ENCODE data around the gene ATG12.
A peak's percentile ranks its signal among the peaks of the same experiment; 100 is the strongest.

ATG12 gene

DNA sequence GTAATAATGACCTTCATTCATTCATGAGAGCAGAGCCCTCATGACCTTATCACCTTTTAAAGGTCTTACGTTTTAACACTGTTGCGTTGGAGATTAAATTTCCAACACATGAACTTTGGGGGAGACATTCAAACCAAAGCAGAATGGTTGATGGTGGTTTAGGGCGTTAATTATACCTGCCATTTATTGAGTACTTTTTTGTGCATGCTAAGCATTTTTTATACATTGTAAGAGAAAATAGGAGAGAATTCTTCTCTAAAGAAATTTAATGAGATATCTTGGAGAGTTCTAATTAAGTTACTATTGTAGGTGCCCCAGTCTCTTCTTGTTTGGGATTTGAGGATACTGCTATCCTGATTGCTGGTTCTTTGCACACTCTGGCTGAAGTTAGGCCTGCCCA, 12.8 kb upstream of the ATG12 start:
- Mint-ChIP-seq H3K27me3 (no peaks in the 10 kb centered on the region), H3K4me3 (no peak overlapping the region), H3K36me3 (peaks cover 13% of the 10 kb centered on the region), H3K9me3 (peaks cover 11% of the 10 kb centered on the region), H3K27ac (no peak overlapping the region), H3K4me1 (peaks cover 3% of the 10 kb centered on the region)
- no peak for DNase-seq
- CTCF ChIA-PET: no interaction called here

DNA sequence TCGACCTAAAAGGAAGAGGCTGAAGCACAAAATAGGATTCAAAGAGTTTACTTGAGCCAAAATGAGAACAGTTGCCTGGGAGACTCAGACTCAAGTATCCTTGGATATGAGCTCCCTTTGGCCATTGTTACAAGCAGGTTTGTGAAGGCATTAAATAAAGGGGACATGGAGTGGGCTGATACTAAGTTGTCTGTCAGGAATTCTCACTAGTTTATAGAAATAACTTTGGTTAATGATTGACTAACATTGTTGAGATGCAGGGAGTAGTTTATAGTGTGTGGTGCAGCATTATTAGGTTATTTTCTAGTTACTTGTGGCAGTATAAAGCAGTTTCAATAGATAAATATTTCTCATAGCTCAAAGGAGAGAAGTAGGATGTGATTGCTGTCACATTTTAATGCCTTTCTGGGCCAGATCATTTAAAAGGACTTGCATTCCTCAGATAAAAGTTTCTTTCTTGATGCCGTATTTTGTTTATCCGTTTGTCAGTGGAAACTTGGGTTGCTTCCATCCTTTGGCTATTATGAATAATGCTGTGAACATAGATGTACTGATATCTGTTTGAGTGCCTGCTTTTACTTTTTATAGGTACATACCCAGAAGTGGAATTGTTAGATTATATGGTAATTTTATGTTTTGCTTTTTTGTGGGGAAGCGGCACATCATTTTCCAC, 9.5 kb upstream of the ATG12 start:
- H3K4me1 Mint-ChIP-seq: no peaks in the 10 kb centered on the region
- no peak overlapping the region for H3K4me3 Mint-ChIP-seq
- peaks cover 11% of the 10 kb centered on the region for H3K9me3 Mint-ChIP-seq
- peaks cover 10% of the 10 kb centered on the region for H3K36me3 Mint-ChIP-seq
- CTCF ChIA-PET: no interaction called here
- no peak for DNase-seq
- no peak overlapping the region for H3K27ac Mint-ChIP-seq
- no peaks in the 10 kb centered on the region for H3K27me3 Mint-ChIP-seq

DNA sequence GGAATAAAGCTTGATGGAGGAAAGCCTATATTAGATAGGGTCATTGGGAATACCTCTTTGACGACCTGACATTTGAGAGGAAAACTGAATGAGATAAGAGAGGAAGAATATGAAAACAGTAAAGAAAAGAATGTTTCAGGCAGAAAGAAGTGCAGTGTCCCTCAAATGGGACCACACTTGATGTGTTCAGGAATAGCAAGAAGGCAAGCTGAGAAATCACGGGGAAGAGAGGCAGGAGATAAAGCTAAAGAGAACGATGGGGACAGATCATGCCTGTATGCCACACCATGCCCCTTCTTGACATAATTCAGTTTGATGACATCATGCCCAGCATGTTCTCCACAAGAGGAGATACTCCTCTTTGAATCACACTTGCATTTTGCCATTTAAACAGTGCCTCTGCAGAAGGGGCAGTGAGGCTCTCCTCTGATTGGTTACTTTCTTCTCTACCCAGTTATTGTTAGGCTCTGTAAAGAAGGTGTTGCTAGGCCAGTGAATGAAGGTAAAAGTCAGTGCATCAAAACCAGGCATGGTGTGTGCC, 8.0 kb upstream of the ATG12 start:
- Mint-ChIP-seq H3K27ac (no peak overlapping the region), H3K4me1 (peaks cover 9% of the 10 kb centered on the region), H3K4me3 (no peak overlapping the region), H3K36me3 (peaks cover 12% of the 10 kb centered on the region), H3K27me3 (no peaks in the 10 kb centered on the region), H3K9me3 (peaks cover 11% of the 10 kb centered on the region)
- no peak for DNase-seq
- CTCF ChIA-PET: no interaction called here

DNA sequence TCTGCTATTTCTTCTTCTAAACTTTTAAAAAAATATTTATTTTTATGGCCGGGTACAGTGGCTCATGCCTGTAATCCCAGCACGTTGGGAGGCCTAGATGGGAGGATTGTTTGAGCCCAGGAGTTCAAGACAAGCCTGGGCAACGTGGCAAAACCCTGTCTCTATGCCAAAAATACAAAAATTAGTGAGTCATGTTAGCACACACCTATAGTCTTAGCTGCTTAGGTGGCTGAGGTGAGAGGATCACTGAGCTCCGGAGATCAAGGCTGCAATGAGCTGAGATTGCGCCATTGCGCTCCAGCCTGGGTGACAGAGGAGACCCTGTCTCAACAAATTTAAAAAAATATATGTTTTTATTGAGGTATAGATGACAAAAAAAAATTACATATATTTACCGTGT, 5.9 kb upstream of the ATG12 start:
- Mint-ChIP-seq H3K27me3 (no peaks in the 10 kb centered on the region), H3K4me3 (no peak overlapping the region), H3K36me3 (peaks cover 6% of the 10 kb centered on the region), H3K27ac (no peak overlapping the region), H3K4me1 (peaks cover 27% of the 10 kb centered on the region), H3K9me3 (no peaks in the 10 kb centered on the region)
- CTCF ChIA-PET: no interaction called here
- DNase-seq: no peak

DNA sequence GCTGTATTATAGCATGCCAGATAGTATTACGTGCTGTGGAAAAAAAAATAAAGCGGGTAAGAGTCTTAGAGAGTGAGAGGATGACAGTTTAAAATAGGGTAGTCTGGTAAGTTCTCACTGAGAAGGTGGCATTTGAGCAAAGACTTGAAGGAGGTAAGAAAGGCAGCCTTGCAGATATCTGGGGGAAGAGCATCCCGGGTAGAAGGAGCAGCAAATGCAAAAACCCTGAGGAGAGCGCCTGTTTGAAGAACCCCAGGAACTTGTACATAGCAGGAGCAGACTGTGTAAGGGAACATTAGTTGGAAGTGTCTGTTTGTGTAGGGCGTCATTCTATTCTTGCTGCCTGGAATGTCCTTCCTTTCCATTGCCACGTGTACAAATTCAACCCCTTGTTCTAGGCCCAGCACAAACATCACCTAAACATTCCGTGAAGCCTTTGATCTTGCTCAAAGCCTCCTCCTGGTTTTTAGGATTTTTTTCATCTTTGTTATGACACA, 3.0 kb upstream of the ATG12 start:
- H3K4me1 Mint-ChIP-seq: peaks cover 41% of the 10 kb centered on the region
- H3K27ac Mint-ChIP-seq: no peak overlapping the region
- H3K27me3 Mint-ChIP-seq: no peaks in the 10 kb centered on the region
- CTCF ChIA-PET: interaction anchor here (0.9 to 2.0 kb wide), 3 partner anchors 209 to 535 kb away, joined by 3 to 9 read pairs (median 4); no protein-coding TSS in a partner anchor
- no peak for DNase-seq
- no peak overlapping the region for H3K4me3 Mint-ChIP-seq
- H3K9me3 Mint-ChIP-seq: no peaks in the 10 kb centered on the region
- peaks cover 9% of the 10 kb centered on the region for H3K36me3 Mint-ChIP-seq

DNA sequence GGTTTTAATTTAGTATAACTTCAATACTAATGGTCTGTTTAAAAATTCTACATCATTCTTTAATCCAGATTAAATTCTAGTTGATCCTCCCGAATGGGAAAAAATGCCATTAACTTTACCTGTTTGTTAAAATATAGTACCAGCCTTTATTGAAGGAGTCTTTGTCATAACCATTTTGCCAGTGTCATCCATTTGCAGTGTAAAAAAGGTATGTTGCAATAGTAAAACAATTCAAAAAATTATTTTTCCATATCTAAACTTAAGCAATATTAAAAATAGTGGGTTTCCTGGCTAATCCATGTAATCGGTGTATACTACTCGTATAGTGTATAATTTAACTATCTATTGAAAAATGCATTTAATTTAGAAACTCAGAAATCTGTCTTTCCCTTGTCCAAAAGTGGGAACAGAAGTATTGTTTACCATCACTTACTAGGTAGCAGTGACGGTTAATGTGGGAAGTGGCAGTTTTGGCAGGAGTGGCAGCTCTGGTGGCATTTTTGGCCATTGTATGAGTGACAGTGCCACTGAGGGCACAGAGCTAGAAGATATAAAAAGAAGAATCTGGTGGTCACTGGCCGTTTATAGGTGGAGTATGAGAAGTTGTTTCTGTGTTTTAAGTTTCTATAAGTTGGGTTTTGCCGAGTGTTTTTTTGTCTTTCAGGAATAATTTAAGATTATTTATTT, 2.2 kb upstream of the ATG12 start:
- Mint-ChIP-seq H3K4me1 (peaks cover 48% of the 10 kb centered on the region), H3K9me3 (no peaks in the 10 kb centered on the region), H3K36me3 (peaks cover 11% of the 10 kb centered on the region), H3K27ac (no peak overlapping the region), H3K27me3 (no peaks in the 10 kb centered on the region), H3K4me3 (peak overlapping the region; percentile 98)
- CTCF ChIA-PET: interaction anchor here (2.0 kb wide), 1 partner anchor 208 kb away, joined by 9 read pairs; no protein-coding TSS in a partner anchor
- no peak for DNase-seq

DNA sequence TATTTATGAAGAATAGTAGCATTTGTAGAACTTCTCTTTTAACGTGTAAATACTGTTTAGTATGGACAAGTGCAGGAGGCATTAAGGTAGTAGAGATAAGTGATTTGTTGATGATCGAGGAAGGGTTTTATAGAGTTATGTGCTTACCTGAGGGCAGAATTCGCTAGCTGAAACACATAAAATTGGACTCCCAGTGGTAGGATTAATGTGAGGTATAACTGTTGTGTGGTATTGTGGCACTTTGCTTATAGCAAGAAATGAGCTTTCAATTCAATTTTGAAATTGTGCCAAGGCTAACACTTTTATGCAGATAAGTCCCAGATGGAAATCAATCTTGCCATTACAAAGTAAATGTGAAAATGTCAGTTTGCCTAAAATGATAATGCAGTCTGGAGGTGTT, 1.6 kb upstream of the ATG12 start:
- H3K4me3 Mint-ChIP-seq: peak overlapping the region; percentile 98
- peaks cover 54% of the 10 kb centered on the region for H3K4me1 Mint-ChIP-seq
- no peaks in the 10 kb centered on the region for H3K27me3 Mint-ChIP-seq
- peaks cover 13% of the 10 kb centered on the region for H3K36me3 Mint-ChIP-seq
- H3K27ac Mint-ChIP-seq: peak overlapping the region; percentile 95
- CTCF ChIA-PET: interaction anchor here (1.0 to 2.0 kb wide), 2 partner anchors 208 to 226 kb away, joined by 3 to 9 read pairs; no protein-coding TSS in a partner anchor
- H3K9me3 Mint-ChIP-seq: no peaks in the 10 kb centered on the region
- no peak for DNase-seq

DNA sequence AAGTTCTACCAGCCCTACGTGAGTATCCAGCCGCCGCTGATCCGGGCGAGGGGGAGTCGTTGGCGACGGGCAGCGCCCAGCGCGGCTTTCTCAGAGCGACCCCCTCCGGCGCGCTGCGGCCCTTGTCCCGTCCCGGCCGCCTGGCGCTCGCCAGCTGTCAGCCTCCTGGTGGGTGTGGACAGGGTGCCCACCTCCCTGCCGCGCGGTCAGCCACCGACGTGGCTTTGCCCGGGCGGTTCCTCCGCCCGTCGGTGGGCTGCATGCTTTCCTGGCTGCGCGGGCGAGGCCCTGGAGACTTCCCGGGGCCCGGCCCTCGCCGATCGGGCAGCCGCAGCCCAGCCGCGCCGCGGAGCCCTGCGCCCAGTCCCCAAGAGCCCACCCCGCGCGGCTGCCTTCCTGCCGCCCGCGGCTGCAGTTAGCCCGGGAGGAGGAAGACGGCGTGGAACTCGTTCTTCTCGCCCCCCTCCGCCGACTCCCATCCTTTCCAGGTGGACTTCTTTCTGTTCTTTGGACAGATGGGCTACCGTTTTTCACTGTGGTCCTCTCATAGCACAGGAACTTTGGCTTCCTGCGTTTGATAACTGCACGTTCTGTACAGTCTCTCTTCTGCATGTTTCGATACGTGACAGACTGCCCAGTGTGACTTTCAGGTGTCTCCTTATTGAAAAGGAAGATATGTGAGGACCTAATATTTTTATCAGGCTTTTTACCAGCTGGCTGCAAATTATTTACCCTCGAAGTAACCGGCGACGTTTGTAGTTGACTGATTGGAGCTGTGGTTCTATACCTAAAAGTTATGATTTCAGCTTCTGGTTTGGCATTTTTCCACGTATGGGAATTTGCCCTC, 947 bp upstream of the ATG12 start:
- Mint-ChIP-seq H3K4me3 (peak overlapping the region; percentile 98), H3K9me3 (no peaks in the 10 kb centered on the region), H3K4me1 (peaks cover 58% of the 10 kb centered on the region), H3K36me3 (peaks cover 17% of the 10 kb centered on the region), H3K27ac (peak overlapping the region; percentile 95), H3K27me3 (no peaks in the 10 kb centered on the region)
- DNase-seq: no peak
- CTCF ChIA-PET: interaction anchor here (1.0 to 2.0 kb wide), 2 partner anchors 207 to 226 kb away, joined by 3 to 9 read pairs; no protein-coding TSS in a partner anchor

DNA sequence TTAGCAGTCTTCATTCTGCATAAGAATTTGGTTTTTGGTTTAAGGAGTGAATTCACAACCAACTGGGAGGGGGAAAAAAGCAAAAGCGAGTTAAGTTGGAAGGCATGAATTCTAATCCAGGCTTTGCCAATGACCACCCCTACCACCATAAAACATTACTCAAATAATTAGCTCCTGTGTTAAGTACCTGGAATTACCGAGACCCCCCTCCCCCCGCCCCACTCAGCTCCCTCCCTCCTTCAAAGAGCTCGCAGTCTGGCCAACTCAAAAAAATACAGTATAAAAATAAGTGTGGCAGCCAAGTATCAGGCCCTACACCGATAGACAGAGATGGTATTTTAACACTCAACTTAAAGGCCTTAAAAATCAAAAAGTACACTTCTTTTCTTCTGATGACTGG, 492 bp downstream of the ATG12 start:
- H3K4me1 Mint-ChIP-seq: peaks cover 58% of the 10 kb centered on the region
- peaks cover 27% of the 10 kb centered on the region for H3K36me3 Mint-ChIP-seq
- no peaks in the 10 kb centered on the region for H3K27me3 Mint-ChIP-seq

DNA sequence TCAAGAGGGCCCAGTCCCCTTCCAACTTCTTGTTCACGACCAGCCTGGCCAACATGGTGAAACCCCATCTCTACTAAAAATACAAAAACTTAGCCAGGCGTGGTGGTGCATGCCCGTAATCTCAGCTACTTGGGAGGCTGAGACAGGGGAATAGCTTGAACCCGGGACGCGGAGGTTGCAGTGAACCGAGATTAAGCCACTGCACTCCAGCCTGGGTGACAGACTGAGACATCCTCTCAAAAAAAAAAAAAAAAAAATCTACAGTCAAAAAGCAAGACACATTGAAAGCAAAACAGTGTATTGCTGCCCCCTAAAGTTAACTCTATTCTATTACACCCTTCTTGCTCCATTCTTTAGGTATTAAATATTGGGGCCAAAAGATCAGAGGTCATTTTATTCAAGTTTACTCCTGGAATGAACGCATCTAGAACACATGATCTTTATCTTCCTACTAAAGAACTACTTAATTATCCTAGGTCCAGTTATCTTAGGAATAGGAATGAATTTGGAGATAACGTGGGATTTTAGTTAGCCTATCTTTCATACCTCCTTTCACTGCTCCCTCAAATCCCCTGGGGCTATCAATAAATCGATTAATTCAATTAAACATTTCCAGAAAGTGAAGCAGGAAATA, 2.4 kb downstream of the ATG12 start:
- Mint-ChIP-seq H3K27me3 (no peaks in the 10 kb centered on the region), H3K9me3 (no peaks in the 10 kb centered on the region), H3K36me3 (peaks cover 39% of the 10 kb centered on the region), H3K27ac (peak overlapping the region; percentile 52), H3K4me1 (peaks cover 46% of the 10 kb centered on the region), H3K4me3 (peak overlapping the region; percentile 98)
- DNase-seq: peak; percentile 42
- CTCF ChIA-PET: interaction anchor here (0.6 to 2.6 kb wide), 6 partner anchors 12 to 543 kb away, joined by 3 to 19 read pairs (median 4); no protein-coding TSS in a partner anchor

More for the DNA sequence above, 492 bp downstream of the ATG12 start:
- peak overlapping the region; percentile 99 for H3K27ac Mint-ChIP-seq
- CTCF ChIA-PET: interaction anchor here (0.6 to 2.6 kb wide), 9 partner anchors 9 to 643 kb away, joined by 3 to 19 read pairs (median 3); no protein-coding TSS in a partner anchor
- no peaks in the 10 kb centered on the region for H3K9me3 Mint-ChIP-seq
- peak overlapping the region; percentile 98 for H3K4me3 Mint-ChIP-seq
- DNase-seq: no peak

DNA sequence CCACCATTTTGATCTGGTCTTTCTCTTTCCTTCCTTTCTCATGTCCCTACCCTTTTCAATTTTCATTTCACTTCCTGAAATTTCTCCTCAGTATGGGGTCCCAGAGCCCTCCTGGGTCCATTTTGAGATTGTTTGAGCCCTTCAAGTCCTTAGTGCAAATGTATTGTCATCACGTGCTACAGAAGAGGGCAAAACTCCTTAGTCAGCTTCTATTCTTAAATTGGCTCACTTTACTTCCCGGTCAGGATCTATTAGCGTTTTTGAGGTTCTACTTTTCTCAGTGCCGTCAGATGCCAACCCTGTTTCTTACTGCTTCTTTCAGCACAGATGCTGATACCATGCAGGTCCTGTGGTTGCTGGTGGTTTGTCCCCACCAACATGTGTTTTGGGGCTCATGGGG, 5.9 kb downstream of the ATG12 start:
- H3K36me3 Mint-ChIP-seq: peaks cover 51% of the 10 kb centered on the region
- no peak overlapping the region for H3K27ac Mint-ChIP-seq
- H3K4me1 Mint-ChIP-seq: peaks cover 30% of the 10 kb centered on the region
- no peak overlapping the region for H3K4me3 Mint-ChIP-seq
- no peaks in the 10 kb centered on the region for H3K9me3 Mint-ChIP-seq
- DNase-seq: no peak
- no peaks in the 10 kb centered on the region for H3K27me3 Mint-ChIP-seq
- CTCF ChIA-PET: no interaction called here

DNA sequence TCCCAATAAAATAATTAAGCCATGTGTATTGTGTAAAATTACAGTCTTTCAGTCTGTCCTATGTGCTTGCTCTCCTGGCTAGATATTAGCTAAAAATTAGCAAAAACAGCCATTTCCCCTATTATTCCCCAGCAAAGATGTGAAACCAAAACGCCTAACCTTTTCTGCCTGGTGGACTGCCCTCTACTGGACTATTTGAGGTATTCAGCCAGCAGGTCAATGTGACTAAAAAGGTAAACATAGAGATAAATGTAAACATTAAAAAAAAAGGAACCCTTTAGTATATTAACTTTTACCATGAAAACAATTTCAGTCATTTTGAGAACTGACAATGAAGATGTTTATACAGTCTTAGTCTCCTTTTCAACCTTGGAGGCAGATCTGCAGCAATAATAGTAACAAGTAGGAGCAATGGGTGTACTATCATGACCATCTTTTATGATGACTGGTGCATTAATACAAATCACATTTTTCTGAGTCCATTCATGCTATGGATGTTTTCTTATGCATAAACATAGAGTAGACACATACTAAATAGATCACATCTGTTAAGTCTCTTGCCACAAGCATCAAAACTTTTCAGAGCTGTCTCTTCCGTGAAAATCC, 10.1 kb downstream of the ATG12 start:
- DNase-seq: peak; percentile 42
- CTCF ChIA-PET: interaction anchor here (1.0 to 1.5 kb wide), 2 partner anchors 9 to 196 kb away, joined by 5 to 6 read pairs; no protein-coding TSS in a partner anchor

DNA sequence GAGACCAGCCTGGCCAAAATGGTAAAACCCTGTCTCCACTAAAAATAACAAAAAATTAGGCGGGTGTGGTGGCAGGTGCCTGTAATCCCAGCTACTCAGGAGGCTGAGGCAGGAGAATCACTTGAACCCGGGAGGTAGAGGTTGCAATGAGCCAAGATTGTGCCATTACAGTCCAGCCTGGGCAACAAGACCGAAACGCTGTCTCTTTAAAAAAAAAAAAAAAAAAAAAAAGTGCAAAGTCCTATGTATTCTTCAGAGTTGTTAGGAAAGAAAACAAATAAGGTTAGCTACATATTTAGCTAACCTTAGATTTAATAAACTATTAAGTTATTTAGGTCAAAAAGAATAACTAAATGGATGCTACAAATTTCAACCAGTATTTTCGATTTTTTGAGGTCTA, 11.5 kb downstream of the ATG12 start:
- Mint-ChIP-seq H3K9me3 (peaks cover 6% of the 10 kb centered on the region), H3K4me1 (peaks cover 3% of the 10 kb centered on the region), H3K27me3 (peaks cover 8% of the 10 kb centered on the region), H3K27ac (no peak overlapping the region), H3K4me3 (no peak overlapping the region), H3K36me3 (peaks cover 44% of the 10 kb centered on the region)
- DNase-seq: no peak
- CTCF ChIA-PET: no interaction called here

More for the DNA sequence above, 10.1 kb downstream of the ATG12 start:
- Mint-ChIP-seq H3K4me3 (no peak overlapping the region), H3K9me3 (peaks cover 3% of the 10 kb centered on the region), H3K27ac (no peak overlapping the region), H3K27me3 (peaks cover under 1% of the 10 kb centered on the region), H3K36me3 (peaks cover 55% of the 10 kb centered on the region), H3K4me1 (peaks cover 3% of the 10 kb centered on the region)
